ENCODE results near the gene FRMPD4.

FRMPD4 gene

DNA sequence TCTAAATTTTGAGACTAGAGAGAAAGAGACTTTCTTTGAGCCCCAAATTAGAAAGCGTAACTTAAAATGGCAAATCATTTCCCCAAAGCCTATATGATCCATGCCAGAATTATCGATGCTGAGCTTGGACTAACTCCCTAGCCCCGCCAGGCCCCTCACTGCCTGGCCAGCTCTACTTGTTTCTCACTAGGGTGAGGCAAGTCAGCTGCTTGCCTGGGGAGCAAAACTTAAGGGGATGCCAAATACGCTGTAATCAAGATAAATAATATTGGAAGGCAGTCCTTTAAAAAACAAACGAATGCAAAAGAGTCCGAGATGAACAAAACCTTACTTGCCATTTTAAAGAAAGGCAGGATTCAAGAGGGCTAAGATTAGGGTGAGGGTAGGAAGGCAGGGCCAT, 236.0 kb downstream of the FRMPD4 start:
- DNase-seq = no peak

GRCh38 chrX:12378253-12378652, 240.0 kb downstream of the FRMPD4 start:
- DNase-seq = no peak

DNA sequence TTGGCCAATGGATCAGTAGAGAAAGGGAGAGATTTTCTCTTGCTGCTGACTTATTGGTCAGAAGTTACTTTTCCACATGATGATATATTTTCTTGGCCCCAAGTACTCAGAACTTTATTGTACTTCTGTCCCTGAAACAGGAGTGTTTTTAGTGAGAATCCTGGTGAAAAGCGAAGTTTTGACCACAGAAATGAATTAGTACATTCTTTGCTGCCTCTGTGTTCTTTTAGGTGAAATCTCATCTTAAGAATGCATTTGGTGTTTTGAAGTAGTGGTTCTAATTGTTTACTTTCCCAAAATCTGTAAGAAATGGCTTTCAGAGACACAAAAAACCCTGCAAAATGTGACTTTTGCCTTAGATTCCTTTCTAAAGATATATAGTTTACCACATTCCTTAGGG, 240.4 kb downstream of the FRMPD4 start:
- no peak for DNase-seq

DNA sequence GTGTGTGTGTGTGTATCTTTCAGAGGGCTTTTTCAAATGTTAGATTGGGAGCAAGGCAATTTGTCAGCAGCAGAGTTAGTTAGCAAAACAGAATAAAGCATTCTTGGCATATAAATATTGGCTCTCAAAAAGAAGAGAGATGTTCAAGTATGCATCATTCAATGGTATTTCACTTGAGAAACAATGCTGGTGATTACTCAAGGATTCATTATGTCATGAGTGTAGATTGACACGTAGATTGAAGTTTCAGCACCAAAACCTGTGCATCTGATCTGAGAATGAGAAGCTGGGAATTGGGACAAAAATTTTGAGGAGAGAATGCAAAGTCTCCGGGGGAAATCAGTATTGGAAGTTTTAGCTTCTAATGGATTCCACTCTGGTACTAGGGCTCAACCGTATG, 241.4 kb downstream of the FRMPD4 start:
- no peak for DNase-seq

DNA sequence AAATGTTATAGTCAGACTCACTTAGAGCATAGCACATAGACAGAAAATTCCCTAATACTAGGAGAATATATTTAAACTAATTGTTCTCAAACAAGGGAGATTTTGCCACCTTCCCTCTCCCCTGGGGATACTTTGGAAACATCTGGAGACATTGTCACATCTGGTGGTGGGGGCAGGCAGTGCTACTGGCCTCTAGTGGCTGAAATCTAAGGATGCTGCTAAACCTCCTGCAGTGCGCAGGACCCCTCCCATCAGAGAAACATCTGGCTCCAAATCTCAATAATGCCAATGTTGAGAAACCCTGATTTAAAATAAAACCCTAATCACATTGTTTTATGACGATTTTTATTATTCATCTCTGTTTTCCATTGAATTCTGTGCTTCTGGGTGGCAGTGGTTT, 244.9 kb downstream of the FRMPD4 start:
- DNase-seq = no peak

GRCh38 chrX:12390301-12390700, 252.0 kb downstream of the FRMPD4 start:
- no peak for DNase-seq

- DNase-seq = no peak
These were observed 258.3 kb downstream of the FRMPD4 start for GRCh38 chrX:12396584-12396983.

DNA sequence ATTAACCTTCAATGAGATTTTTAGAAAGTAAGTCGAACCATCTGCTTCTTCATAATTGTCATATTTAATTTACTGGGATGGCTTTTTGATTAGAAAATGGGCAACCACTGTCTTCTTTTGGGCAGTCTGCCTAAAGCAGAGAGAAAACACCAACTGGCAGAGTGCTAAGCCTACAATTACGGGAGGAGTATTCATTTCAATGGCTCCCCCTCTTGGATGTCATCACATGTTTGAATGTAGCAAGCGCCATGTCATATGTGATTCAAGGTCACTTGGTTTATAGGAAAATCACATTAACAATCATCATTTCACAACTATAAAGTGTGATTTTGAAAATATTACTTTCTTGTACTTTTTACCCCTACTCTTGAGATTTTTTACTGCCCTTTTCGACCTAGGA, 261.9 kb downstream of the FRMPD4 start:
- no peak for DNase-seq

GRCh38 chrX:12401252-12401651, 263.0 kb downstream of the FRMPD4 start:
- DNase-seq = no peak

- no peak for DNase-seq
These were observed 265.3 kb downstream of the FRMPD4 start for GRCh38 chrX:12403474-12404082.

DNA sequence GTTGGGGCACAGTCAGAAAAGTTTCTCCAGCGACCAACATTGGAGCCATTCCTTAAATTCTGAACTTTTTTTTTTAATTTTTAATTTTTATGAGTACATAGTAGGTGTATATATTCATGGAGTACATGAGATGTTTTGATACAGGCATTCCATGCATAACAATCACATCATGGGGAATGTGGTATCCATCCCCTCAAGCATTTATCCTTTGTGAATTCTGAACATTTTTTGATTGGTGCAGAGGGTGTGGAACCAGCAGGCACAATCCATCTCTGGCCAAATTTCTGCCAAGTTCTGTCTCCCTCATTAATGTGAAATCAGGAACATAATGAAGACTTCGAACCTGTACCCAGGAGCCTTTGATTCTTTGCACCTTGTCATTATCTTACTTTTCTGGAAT, 267.0 kb downstream of the FRMPD4 start:
- DNase-seq = no peak

- no peak for DNase-seq
These were observed 272.2 kb downstream of the FRMPD4 start for GRCh38 chrX:12410523-12410922.

DNA sequence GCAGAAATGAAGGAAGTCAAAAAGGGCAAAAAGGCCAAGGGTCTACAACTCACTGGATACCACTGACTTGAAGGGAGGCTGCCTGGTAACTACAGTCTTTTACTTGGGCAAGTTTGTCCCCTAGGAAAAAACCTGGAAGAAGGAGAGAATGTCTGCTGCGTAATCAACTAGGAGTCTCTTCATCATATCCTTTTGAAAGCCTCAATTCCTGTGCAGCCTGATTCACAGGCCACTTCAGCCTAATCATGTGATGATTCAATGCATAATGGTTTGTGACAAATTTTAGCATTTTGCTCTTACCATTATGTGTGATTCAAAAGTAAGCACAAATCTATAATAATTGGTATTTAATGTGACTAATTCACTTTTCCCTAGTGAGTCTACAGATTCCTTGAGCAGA, 273.6 kb downstream of the FRMPD4 start:
- no peak for DNase-seq

- DNase-seq = no peak
These were observed 274.3 kb downstream of the FRMPD4 start for GRCh38 chrX:12412561-12412960.

- no peak for DNase-seq
These were observed 281.3 kb downstream of the FRMPD4 start for GRCh38 chrX:12419591-12419990.

- no peak for DNase-seq
These were observed 283.6 kb downstream of the FRMPD4 start for GRCh38 chrX:12421918-12422317.

- DNase-seq = no peak
These were observed 285.1 kb downstream of the FRMPD4 start for GRCh38 chrX:12423346-12423745.

- no peak for DNase-seq
These were observed 287.2 kb downstream of the FRMPD4 start for GRCh38 chrX:12425496-12425895.

DNA sequence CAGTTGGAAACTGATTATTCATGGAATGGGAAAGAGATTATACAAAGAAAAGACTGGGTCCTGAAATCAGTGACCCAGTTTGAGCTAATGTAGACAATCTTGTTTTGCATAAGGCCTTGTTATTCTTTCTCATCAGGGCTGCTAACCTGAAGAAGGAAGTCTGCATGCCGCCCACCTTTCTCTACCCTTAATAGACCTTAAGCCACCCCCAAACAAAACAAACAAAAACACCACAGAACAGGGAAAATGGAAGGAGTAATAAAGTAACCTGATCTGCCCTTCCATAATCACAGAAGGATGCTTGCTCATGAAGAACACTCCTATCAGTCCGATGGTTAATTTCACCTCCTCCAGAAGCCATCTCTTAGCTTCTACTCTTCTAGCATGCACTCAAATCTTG, 288.1 kb downstream of the FRMPD4 start:
- no peak for DNase-seq

- DNase-seq = no peak
These were observed 296.2 kb downstream of the FRMPD4 start for GRCh38 chrX:12434493-12434892.

DNA sequence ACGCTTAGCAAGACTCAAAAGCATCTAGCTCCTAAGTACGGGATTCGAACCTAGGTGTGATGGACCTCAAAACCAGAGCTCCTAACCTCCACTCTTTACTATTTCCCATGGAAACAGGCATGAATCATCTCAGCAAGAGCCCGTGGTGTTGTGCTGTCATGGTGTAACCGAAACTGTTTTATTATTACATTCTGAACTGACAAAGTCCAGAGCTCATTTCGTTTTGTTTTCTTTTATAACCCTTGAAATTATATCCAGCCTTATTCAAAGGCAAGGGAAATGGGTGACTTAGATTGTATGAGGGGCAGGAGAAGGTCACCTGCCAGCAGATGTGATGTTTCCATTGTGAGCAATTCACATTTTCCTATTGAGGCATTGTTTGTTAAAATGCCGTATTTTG, 301.1 kb downstream of the FRMPD4 start:
- DNase-seq = no peak

GRCh38 chrX:12440246-12440645, 302.0 kb downstream of the FRMPD4 start:
- no peak for DNase-seq

- DNase-seq = no peak
These were observed 303.3 kb downstream of the FRMPD4 start for GRCh38 chrX:12441381-12442128.

DNA sequence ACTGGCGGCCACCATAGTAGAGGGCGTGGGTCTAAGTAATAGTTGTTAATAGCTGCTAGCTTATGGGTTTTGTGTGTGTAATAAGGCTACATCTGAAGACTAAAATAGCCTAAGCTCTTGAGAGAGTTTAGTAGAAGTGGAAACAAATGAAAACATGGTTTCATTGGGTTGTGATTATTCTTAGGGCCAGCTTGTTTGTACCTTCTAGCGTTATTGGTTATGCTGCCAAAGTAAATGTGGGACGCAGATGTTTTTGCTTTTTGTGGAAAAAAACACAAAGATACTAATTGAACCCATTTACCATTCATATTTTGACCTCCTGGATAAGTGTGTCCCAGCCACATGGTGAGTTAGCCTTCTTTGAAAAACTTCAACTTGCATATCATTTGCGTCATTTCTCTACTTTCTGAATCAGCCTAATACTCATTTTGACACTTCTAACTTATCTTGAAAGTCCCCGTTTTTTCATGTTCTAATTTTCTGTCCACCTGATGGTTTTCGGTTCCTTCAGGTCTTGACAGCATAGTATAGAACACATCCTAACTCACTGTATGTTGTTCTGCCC, 305.3 kb downstream of the FRMPD4 start:
- no peak for DNase-seq

All from femur (tissue), 1 donor.